HG02798 (cell line): ENCODE measurements around the gene ABLIM3.

Source experiments
- ATAC-seq: cut with Tn5 transposase; IDR thresholded peaks from one replicate; pipeline ENCODE4 v1.9.1; 2021; ENCODE audit warnings: mild to moderate bottlenecking; ENCODE audit not compliant: unreplicated experiment, poor library complexity

ABLIM3 gene

GRCh38 chr5:149141224-149141956, at the start of gene ABLIM3:
Gene ABLIM3 (plus strand): TSS chr5:149141493. CDS start chr5:149142096, 603 bp downstream.
- peak; percentile 90 for ATAC-seq

- no peak for ATAC-seq
Observed at GRCh38 chr5:149093625-149094024, 47.7 kb upstream of the ABLIM3 start.

- no peak for ATAC-seq
Observed at GRCh38 chr5:149094996-149095395, 46.3 kb upstream of the ABLIM3 start.

GRCh38 chr5:149099920-149100319, 41.4 kb upstream of the ABLIM3 start:
- no peak for ATAC-seq

DNA sequence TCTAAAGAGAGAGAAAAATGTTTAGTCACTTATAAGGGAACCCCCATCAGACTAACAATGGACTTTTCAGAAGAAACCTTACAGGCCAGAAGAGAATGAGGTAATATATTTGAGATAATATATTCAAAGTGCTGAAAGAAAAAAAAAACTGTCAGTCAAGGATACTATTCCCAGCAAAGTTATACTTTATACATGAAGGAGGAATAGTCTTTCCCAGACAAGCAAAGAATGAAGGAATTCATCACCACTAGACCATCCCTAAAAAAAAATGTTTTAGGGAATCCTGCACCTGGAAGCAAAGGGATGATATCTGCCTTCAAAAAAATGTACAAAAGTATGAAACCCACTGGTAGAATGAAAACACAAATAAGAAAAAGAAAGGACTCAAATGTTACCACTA, 41.0 kb upstream of the ABLIM3 start:
- no peak for ATAC-seq

DNA sequence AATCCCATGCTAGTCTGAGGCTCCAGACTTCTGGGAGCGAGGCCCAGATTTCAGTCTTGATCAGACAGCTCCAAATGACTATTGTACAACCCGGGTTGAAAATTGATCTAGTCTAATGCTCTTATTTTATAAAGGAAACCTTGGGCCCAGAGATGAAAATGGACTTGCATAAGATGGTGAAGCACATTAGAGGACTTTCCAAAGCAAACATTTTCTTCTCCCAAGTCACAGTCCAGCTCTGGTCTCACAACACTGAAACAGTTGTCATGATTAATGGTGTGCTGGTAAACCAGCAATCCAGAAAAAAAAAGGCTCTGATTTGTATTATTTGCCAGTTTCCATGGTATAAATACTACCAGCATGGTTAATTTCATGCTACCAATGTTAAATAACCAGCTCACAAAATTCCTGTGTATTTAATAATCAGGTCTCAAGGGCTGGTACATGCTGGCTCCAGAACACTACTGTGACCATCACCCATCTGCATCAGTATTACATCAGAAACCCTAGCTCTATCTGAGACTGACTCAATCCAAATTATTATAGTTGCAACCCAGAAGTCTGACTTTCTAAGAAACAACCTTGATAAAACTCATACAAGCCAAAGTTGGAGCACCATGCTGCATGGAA, 32.5 kb upstream of the ABLIM3 start:
- no peak for ATAC-seq

- no peak for ATAC-seq
Observed at GRCh38 chr5:149110406-149110805, 30.9 kb upstream of the ABLIM3 start.

DNA sequence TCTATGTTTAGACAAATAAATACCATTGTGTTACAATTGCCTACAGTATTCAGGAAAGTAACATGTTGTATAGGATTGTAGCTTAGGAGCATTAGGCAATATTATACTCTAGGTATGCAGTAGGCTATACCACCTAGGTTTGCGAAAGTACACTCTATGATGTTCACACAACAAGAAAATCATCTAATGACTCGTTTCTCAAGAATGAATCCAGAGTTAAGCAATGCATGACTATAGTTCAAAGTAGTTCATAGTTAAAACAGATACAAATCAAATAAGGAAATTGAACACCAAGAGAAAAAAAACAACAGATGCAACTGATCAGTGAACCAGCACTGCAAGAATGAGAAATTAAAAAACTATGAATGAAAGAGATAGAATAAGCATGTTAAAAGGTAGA, 27.6 kb upstream of the ABLIM3 start:
- ATAC-seq: no peak

DNA sequence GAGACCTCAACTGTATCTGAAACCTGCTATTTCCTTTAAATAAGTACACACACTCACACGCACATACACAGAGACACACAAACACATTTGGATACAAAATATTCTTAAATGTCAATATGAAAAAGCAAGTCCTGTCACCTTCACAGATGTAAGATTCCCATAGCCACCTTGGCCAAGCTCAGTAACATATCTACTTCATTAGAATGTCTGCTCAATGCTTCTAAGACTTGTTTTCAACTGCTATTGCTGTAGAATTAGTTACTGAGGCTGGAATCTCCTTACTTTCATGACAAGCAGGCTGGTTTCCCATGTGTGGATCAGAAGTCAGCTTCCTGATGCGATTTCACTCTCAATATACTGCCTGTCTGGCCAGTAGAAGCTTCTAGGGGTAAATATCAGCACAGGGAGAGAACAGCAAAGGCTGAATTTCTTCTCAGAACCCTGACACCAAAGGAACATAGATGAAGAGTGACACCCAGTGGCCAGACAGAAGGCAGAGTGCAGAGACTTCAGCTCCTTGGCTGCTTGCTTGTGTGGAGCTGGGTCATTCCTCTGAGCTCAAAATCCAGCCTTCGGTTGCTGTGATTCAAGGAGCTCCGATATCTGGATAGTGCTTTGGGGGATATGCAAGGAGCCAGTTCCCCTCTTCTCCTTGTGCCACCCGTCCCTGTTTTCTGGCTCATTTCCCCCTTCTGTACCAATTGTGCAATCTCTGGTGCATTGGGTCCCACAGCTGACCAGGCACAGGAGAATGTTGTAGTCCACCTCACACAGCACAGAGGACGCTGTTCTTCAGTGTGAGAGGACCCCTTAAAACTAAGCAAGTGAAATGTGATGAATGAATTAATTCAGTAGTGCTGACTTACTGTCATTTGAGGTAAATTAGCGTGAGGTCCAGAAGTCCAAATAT, 26.6 kb upstream of the ABLIM3 start:
- ATAC-seq: peak; percentile 74

DNA sequence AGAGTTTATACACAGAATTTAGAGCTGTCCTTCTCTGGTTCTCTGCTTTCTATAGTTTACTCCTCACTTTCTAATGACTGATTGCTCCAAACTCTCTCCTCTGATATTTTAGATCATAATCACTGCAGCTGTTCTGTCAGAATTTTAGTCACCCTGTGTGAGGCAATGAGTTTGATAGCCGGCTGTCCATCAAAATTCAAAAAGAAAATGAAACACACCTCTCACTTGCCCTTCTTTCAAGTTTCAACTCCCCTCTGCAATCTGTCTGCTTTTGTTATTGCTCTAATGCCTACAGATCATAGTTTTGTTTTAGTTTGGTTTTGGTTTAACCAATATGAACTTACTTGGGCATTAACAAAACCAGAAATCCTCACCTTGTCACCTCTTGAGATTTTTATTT, 23.3 kb upstream of the ABLIM3 start:
- peak; percentile 55 for ATAC-seq

GRCh38 chr5:149118463-149118862, 22.8 kb upstream of the ABLIM3 start:
- no peak for ATAC-seq

DNA sequence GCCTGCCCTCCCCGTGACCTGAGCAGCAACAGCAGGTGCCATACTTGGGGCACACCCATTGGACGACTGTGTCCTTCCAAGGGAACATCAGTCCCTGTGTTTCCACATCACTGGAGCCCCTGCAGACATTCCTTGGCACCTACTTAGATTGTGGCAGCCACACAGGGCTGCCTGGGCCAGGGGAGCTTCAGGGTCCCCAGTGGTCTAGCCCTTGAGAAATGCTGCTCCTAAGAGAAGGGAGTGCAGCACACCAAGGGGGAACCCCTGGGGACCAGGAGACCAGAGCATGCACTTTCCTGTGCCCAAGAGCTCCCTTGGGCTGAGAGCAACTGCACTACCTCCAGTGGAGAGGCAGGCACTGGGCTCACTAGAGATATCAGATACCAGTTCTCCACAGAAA, 20.1 kb upstream of the ABLIM3 start:
- no peak for ATAC-seq

DNA sequence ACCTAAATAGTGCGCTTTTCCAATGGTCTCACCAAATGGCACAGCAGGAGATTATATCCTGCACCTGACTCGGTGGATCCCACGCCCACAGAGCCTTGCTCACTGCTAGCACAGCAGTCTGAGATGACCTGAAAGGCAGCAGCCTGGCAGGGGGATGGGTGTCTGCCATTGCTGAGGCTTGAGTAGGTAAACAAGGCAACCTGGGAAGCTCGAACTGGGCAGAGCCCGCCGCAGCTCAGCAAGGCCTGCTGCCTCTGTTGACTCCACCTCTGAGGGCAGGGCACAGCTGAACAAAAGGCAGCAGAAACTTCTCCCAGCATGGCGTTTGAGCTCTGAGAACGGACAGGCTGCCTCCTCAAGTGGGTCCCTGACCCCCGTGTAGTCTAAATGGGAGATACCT, 18.1 kb upstream of the ABLIM3 start:
- no peak for ATAC-seq

- no peak for ATAC-seq
Observed at GRCh38 chr5:149125386-149125891, 15.9 kb upstream of the ABLIM3 start.

- no peak for ATAC-seq
Observed at GRCh38 chr5:149126906-149127305, 14.4 kb upstream of the ABLIM3 start.

DNA sequence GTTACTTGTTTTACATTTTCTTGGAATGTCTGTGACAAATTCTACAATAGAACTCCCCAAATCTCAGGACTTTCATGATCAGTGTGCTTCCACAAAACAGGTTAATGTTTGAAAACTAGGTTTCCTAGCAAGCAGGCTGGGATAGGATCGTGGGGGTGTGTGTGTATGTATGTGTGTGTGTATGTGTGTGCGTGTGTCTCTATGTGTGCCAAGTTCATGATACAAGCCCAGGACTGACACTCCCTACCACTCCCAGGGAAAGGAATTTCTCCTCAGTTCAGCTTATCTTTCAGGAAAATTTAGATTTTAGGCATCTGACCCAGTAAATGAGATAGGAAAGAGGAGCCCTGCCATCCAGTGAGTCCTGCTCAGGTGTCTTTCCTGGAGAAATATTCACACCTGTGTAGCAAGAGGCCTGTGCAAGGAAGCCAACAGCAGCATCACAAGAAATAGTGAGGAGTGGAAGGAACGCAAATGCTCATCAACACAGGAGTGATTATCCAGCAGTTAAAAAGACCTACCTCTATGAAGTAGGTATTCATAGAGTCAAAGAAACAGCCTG, 13.8 kb upstream of the ABLIM3 start:
- ATAC-seq: no peak

DNA sequence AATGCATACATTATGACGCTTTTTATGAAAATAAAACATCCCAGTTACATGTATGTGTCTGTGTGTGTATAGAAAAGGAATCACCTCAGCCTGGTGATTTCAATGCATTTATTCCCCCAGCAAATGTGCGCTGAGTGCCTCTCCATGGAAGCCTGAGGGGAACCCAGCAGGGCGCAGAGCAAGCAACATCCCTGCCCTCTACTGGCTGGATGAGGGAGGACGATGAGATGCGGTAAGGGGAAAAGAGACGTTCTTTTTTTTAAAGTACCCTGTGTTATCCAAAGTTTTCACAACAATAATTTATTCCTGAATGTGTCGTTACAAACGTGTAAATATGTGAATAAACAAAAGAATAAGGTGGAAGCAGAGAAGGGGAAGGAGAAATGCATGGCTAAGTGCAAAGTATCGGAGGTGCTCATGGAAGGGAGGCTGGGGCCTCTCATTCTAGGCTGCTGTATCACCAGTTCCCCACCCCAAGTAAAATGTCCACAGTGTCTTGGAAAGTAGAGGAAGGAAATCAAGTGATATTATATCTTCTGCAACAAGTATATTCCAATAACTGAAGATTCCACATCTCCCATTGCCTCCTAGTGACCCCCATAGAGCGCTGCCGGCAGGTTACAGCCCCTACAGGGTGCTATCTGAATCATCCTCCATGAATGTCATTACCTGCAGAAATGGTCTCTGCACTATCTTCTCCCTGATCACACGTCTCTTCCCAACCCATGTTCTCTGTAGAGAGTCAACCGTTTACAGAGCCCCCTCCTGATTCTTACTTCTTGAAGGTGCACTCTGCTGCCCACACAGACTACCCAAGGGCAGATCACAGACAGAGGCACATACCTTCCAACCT, 13.0 kb upstream of the ABLIM3 start:
- ATAC-seq: no peak

DNA sequence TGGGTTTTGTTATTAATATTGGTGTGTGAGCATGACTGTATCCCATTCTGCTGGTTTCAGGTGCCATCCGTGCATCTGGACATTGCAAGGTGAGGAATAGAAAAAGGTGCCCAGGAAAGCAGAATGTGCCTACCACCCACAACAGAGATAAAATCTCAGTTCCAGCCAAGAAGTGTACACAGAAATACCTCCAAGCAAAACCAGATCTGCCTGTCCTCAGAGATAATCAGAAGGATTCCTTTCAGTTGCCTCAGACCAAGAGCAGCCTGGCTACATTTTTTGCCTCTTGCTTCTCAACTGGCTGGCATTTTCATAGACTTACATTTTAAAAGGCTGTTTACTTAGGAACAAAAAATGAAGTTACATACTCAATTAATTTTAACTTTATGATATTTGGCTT, 12.1 kb upstream of the ABLIM3 start:
- ATAC-seq: no peak

DNA sequence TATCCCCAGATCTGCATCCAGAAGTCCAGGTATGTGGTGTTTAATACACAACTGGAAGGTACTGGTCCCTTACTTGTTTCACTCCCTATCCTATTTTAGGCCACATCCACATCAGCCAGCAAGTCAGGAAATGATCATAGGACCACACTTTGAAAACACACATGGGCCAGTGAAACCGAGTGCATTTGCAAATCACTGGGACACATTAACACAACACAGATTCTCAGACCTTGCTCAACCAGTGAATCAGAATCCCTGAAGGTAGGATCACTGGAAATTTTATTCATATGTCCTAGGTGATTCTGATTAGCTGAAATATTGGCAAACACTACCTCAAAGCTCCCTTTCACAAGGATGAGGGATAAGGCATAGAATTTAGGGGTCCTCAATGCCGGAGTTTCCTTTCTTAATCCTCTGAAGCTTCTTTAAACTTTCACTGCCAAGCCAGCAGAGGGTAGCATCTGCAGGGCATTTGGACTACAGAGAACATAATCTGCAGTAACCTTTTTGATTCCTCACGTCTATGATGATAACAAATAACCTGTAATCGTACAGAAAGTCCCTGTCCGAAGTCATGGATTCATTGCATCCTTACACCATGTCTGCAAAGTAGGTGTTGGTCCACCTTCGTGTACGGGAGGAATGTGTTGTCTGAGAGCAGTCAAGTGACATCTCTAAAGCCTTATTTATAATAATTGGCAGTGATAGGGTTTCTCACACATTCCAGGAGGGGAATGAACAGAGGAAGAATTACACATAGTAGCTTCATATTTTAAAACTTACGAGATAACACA, 11.0 kb upstream of the ABLIM3 start:
- no peak for ATAC-seq
